Suprapubic skin (tissue), 4 donors: ENCODE measurements around the gene CEP170B. TPM values are rescaled to one million over a fixed set of nuclear protein-coding genes. Genes with fewer than 3 reads are reported as not detected.
A peak's percentile ranks its signal among the peaks of the same experiment; 100 is the strongest.
"Not testable (repeated sequence)": the region's sequence is repeated elsewhere in the genome, so short reads cannot be mapped to it uniquely, and the experiment has no call there.

Source experiments
- DNase-seq, 2 donors: peaks; one replicate each; pipeline ENCODE4 v3.0.0-alpha.2; 2019; ENCODE audit warnings: low spot score in 2 of 2
- H3K27ac ChIP-seq: fragments of 200-600 bp; sonication (generic); one replicate; pipeline ENCODE4 v1.5.1; 2019
- H3K27me3 ChIP-seq: fragments of 200-600 bp; sonication (generic); one replicate; pipeline ENCODE4 v1.5.1; 2019
- H3K36me3 ChIP-seq: fragments of 200-600 bp; sonication (generic); one replicate; pipeline ENCODE4 v1.5.1; 2019
- H3K4me1 ChIP-seq: fragments of 200-600 bp; sonication (generic); one replicate; pipeline ENCODE4 v1.5.1; 2019
- H3K4me3 ChIP-seq: fragments of 200-600 bp; sonication (generic); one replicate; pipeline ENCODE4 v1.5.1; 2019; ENCODE audit warnings: mild to moderate bottlenecking
- H3K9me3 ChIP-seq: fragments of 200-600 bp; sonication (generic); one replicate; pipeline ENCODE4 v1.5.1; 2019
- CTCF ChIP-seq, 2 donors: fragments of 200-600 bp in 1 of 2; fragments of 450-650 bp in 1 of 2; sonication (generic) in 1 of 2; IDR thresholded peaks; one replicate each; pipeline ENCODE4 v1.5.1; 2016 to 2019; ENCODE audit warnings: antibody characterized with exemption in 2 of 2, mild to moderate bottlenecking in 1 of 2, moderate library complexity in 1 of 2
- EP300 ChIP-seq: sonication (generic); formaldehyde crosslinking; IDR thresholded peaks from one replicate; pipeline ENCODE4 v1.6.1; 2017; ENCODE audit warnings: antibody characterized with exemption
- POLR2A ChIP-seq, 2 donors: fragments of 450-650 bp; IDR thresholded peaks; one replicate each; pipeline ENCODE4 v1.6.1; 2017; ENCODE audit warnings: antibody characterized with exemption in 2 of 2, mild to moderate bottlenecking in 2 of 2, moderate library complexity in 2 of 2
- POLR2AphosphoS5 ChIP-seq, 3 donors: sonication (generic); formaldehyde crosslinking; IDR thresholded peaks; one replicate each; pipeline ENCODE4 v1.6.1; 2017; ENCODE audit warnings: antibody characterized with exemption in 3 of 3
- WGBS: methylation state at CpG from one replicate; pipeline ENCODE4 v1.1.5; 2018; 5-methylcytosine and 5-hydroxymethylcytosine counted together
- total RNA-seq, 4 donors: library from RNA; depleted of rRNA; stranded (reverse); fragments of >200 nt; gene quantifications; one replicate each; pipeline ENCODE4 v1.1.0, GENCODE V29; 2016

The CEP170B gene
- total RNA-seq, 4 donors from 2014 or later: 53.3 to 70.1 (median 60.4) TPM

DNA sequence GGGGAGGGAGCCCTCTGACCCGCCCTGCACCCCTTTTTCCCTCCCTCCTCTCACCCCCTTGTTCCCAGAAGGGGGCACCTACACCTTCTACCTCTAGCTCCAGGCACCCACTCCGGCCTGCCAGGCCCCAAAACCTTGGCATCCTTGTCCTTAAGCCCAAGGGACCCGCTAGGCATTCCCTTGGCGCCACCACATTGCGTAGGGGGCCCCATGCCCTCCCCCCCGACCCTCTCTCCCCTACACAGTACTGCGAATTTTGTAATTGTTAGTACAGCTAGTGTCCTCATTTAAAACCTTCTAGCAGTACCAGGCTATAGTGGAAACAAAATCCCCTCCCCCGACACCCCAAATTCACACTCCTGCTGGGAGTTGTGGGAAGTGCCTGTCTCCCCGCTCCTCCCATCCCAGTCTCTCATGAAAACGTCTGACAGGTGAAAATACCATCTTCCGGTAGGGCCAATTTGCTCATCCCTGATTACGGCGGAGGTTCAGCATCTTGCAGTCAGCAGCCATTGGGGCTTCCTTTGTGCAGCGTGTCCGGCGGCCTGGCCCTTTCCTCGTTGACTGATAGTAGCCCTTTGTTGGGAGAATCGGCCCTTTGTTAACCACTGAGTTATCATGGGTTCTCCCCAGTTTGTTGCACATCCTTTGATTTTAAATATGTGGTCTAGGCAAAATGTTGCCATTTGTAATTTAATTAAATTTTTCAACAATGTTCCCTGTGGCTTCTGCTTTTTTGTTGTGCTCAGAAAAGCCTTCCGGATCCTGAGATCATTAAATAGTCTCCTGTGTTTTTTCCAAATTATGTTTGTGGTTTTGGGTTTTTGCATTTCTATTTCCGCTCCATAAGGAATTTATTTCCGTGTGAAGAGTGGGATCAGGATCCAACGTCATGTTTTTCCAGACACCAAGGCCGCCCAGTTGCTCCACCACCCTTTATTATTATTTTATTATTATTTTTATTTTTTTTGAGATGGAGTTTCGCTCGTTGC is 7.9 kb upstream of the CEP170B start:
- Histone ChIP-seq H3K4me1 (no peaks in the 10 kb centered on the region), H3K27ac (no peak overlapping the region), H3K4me3 (no peak overlapping the region), H3K9me3 (no peaks in the 10 kb centered on the region), H3K27me3 (peaks cover 2% of the 10 kb centered on the region), H3K36me3 (no peaks in the 10 kb centered on the region)
- 67% methylated on average over 25 of the region's 25 CpGs for whole genome bisulfite sequencing
- TF ChIP-seq CTCF (IDR thresholded peaks at IDR 0.05): no peak
- TF ChIP-seq EP300: no peak
- no peak for TF ChIP-seq POLR2A (IDR thresholded peaks at IDR 0.05)
- TF ChIP-seq POLR2AphosphoS5 (IDR thresholded peaks at IDR 0.05): no peak
- peak; percentile 45 to 48 for DNase-seq

DNA sequence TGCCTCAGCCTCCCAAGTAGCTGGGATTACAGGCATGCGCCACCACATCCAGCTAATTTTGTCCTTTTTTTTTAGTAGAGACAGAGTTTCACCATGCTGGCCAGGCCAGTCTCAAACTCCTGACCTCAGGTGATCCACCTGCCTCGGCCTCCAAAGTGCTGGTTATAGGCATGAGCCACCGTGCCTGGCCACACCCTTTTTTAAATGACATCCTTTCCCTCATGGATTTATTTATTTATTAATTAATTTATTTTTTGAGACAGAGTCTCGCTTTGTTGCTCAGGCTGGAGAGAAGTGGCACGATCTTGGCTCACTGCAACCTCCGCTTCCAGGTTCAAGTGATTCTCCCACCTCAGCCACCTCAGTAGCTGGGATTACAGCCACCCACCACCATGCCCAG is 7.1 kb upstream of the CEP170B start:
- not testable (repeated sequence) for H3K36me3 ChIP-seq, H3K4me3 ChIP-seq, H3K27ac ChIP-seq, H3K27me3 ChIP-seq, DNase-seq, H3K9me3 ChIP-seq, H3K4me1 ChIP-seq
- 89% methylated on average over 6 of the region's 6 CpGs for WGBS

DNA sequence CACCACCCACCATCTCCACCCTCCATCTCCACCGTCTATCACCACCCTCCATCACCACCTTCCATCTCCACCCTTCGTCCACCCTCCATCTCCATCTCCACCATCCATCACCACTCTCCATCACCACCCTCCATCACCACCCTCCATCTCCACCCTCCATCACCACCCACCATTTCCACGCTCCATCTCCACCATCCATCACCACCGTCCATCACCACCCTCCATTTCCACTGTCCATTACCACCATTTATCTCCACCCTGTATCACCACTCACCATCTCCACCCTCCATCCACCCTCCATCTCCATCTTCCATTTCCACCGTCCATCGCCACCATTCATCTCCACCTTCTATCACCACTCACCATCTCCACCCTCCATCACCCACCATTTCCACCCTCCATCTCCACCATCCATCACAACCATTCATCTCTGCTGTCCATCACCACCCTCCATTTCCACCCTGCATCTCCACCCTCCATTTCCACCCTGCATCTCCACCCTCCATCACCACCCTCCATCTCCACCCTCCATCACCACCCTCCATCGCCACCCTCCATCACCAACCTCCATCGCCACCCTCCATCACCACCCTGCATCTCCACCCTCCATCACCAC is 6.1 kb upstream of the CEP170B start:
- Histone ChIP-seq H3K9me3 (no peaks in the 10 kb centered on the region), H3K4me3 (no peak overlapping the region), H3K36me3 (no peaks in the 10 kb centered on the region), H3K27me3 (no peaks in the 10 kb centered on the region), H3K27ac (no peak overlapping the region), H3K4me1 (peaks cover 4% of the 10 kb centered on the region)
- 83% methylated on average over 8 of the region's 8 CpGs for WGBS
- peak; percentile 18 to 32 for DNase-seq
- TF ChIP-seq CTCF (IDR thresholded peaks at IDR 0.05) (no peak), POLR2AphosphoS5 (IDR thresholded peaks at IDR 0.05) (no peak), EP300 (no peak), POLR2A (IDR thresholded peaks at IDR 0.05) (no peak)

DNA sequence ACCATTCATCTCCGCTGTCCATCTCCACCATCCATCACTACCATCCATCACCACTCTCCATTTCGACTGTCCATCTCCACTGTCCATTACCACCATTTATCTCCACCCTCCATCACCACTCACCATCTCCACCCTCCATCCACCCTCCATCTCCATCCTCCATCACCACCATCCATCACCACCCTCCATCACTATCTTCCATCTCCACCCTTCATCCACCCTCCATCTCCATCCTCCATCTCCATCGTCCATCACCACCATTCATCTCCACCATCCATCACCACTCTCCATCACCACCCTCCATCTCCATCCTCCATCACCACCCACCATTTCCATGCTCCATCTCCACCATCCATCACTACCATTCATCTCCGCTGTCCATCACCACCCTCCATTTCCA is 5.2 kb upstream of the CEP170B start:
- Histone ChIP-seq H3K9me3 (no peaks in the 10 kb centered on the region), H3K4me3 (no peak overlapping the region), H3K36me3 (no peaks in the 10 kb centered on the region), H3K27me3 (no peaks in the 10 kb centered on the region), H3K27ac (no peak overlapping the region), H3K4me1 (peaks cover 13% of the 10 kb centered on the region)
- peak in 1 of 2 donors; percentile 9 for DNase-seq
- TF ChIP-seq POLR2AphosphoS5 (IDR thresholded peaks at IDR 0.05) (no peak), EP300 (no peak), POLR2A (IDR thresholded peaks at IDR 0.05) (no peak), CTCF (IDR thresholded peaks at IDR 0.05) (no peak)
- 96% methylated on average over 4 of the region's 4 CpGs for WGBS

DNA sequence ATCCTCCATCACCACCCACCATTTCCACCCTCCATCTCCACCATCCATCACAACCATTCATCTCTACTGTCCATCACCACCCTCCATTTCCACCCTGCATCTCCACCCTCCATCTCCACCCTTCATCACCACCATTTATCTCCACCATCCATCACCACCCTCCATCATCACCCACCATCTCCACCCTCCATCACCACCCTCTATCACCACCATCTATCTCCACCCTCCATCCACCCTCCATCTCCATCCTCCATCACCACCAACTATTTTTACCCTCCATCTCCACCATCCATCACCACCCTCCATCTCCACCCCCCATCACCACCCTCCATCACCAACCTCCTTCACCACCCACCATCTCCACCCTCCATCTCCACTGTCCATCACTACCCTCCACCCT is 4.7 kb upstream of the CEP170B start:
- peak in 1 of 2 donors; percentile 0 for DNase-seq
- Histone ChIP-seq H3K36me3 (no peaks in the 10 kb centered on the region), H3K27me3 (no peaks in the 10 kb centered on the region), H3K4me3 (no peak overlapping the region), H3K27ac (no peak overlapping the region), H3K4me1 (peaks cover 13% of the 10 kb centered on the region), H3K9me3 (no peaks in the 10 kb centered on the region)
- TF ChIP-seq EP300: no peak
- no peak for TF ChIP-seq POLR2A (IDR thresholded peaks at IDR 0.05)
- TF ChIP-seq POLR2AphosphoS5 (IDR thresholded peaks at IDR 0.05): no peak
- TF ChIP-seq CTCF (IDR thresholded peaks at IDR 0.05): no peak
